ENCODE measurements around the gene PSME1.

PSME1 gene

GRCh38 chr14:24138396-24139271 is 2.6 kb downstream of the PSME1 start:
- Histone ChIP-seq H3K27ac (ENCODE audit: insufficient read depth, low read length, poor library complexity, severe bottlenecking) (no peak overlapping the region), H3K27me3 (replicated peaks; ENCODE audit: control insufficient read depth, insufficient read depth, low read length, poor library complexity, severe bottlenecking) (no peaks in the 10 kb centered on the region), H3K4me1 (ENCODE audit: control insufficient read depth, insufficient read depth, low read length, poor library complexity, severe bottlenecking) (peaks cover 41% of the 10 kb centered on the region), H3K9me3 (ENCODE audit: control insufficient read depth, low read length) (no peaks in the 10 kb centered on the region), H3K36me3 (ENCODE audit: control insufficient read depth, insufficient read depth, low read length) (peaks cover 23% of the 10 kb centered on the region), H3K4me3 (ENCODE audit: insufficient read depth, low read depth, low read length, poor library complexity, severe bottlenecking) (no peak overlapping the region)
- no peak for DNase-seq

- H3K4me3 ChIP-seq (ENCODE audit: insufficient read depth, low read depth, low read length, poor library complexity, severe bottlenecking), result no peak overlapping the region
- H3K27ac ChIP-seq (ENCODE audit: insufficient read depth, low read length, poor library complexity, severe bottlenecking), result no peak overlapping the region
- peaks cover 41% of the 10 kb centered on the region for H3K4me1 ChIP-seq (ENCODE audit: control insufficient read depth, insufficient read depth, low read length, poor library complexity, severe bottlenecking)
- no peaks in the 10 kb centered on the region for H3K27me3 ChIP-seq (replicated peaks; ENCODE audit: control insufficient read depth, insufficient read depth, low read length, poor library complexity, severe bottlenecking)
- H3K36me3 ChIP-seq (ENCODE audit: control insufficient read depth, insufficient read depth, low read length), result peaks cover 30% of the 10 kb centered on the region
- DNase-seq, result no peak
- H3K9me3 ChIP-seq (ENCODE audit: control insufficient read depth, low read length), result no peaks in the 10 kb centered on the region
These were observed 3.4 kb downstream of the PSME1 start for GRCh38 chr14:24139272-24139934.

DNA sequence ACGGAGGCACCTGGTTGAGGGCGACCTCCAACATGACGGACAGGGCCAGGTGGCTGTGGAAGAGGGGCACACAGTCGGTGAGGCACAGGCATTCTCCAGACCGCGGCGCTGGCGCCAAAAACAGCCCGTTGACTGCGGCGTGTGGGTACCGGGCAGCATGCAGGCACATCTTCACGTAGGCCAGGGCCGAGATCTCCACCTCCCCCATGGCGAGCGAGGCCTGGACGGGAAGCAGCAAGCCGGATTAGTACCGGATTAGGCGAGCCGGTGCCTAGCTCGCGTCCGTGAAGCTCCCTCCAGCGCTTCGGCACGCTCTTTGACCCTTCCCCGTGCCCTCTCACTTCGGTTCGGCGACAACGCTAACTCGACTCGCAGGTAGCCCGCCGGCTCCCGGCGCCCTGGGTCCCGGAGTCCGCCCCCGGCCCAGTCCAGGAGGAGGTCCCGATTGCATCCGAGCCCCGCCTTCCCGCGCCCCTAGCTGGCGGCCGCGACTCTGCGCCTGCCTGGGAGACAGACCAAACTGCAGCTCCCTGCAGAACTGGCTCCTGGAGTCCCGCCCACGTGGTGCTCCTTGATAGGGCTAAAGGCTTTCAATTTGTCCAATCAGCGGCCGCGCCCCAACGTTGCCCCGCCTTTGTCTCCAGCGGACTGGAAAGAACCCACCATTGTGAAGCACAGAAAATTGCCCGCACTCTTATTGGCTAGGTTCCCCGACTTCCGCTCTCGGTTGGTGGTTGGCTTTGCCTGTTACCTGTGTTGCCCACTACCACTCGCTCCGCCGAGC is 5.3 kb downstream of the PSME1 start, which contains the start of gene EMC9:
EMC9 (minus strand) TSS at position 495 of the 784 bp plus-strand sequence; CDS start at position 208, 287 bp downstream.
- Histone ChIP-seq H3K27me3 (replicated peaks; ENCODE audit: control insufficient read depth, insufficient read depth, low read length, poor library complexity, severe bottlenecking) (no peaks in the 10 kb centered on the region), H3K4me3 (ENCODE audit: insufficient read depth, low read depth, low read length, poor library complexity, severe bottlenecking) (peak within 1 kb of the TSS; percentile 84), H3K4me1 (ENCODE audit: control insufficient read depth, insufficient read depth, low read length, poor library complexity, severe bottlenecking) (peaks cover 46% of the 10 kb centered on the region), H3K9me3 (ENCODE audit: control insufficient read depth, low read length) (no peaks in the 10 kb centered on the region), H3K36me3 (ENCODE audit: control insufficient read depth, insufficient read depth, low read length) (peaks cover 30% of the 10 kb centered on the region), H3K27ac (ENCODE audit: insufficient read depth, low read length, poor library complexity, severe bottlenecking) (peak within 1 kb of the TSS; percentile 77)
- peak; percentile 99 to 100 (median 100) for DNase-seq

DNA sequence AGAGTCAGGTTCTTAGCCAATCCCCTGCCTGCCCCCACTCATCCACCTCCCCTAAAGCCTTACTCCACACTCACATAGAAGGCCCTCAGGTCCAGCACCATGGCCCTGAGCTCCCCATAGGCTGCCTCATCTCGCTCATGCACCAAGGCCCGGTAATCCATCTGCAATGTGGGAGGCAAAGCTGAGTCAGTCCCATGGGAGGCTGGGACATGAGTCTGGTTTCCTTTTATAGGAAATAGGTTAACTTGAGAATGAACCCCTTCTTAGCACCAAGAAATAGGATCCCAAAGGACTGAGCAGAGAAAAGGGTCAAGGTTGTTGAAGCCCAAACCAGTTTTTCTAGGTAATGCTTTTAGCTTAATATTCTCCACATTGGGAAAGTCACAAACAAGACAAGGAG is 7.5 kb downstream of the PSME1 start:
- Histone ChIP-seq H3K36me3 (ENCODE audit: control insufficient read depth, insufficient read depth, low read length) (peaks cover 19% of the 10 kb centered on the region), H3K4me3 (ENCODE audit: insufficient read depth, low read depth, low read length, poor library complexity, severe bottlenecking) (no peak overlapping the region), H3K4me1 (ENCODE audit: control insufficient read depth, insufficient read depth, low read length, poor library complexity, severe bottlenecking) (peaks cover 36% of the 10 kb centered on the region), H3K27ac (ENCODE audit: insufficient read depth, low read length, poor library complexity, severe bottlenecking) (no peak overlapping the region), H3K27me3 (replicated peaks; ENCODE audit: control insufficient read depth, insufficient read depth, low read length, poor library complexity, severe bottlenecking) (no peaks in the 10 kb centered on the region), H3K9me3 (ENCODE audit: control insufficient read depth, low read length) (no peaks in the 10 kb centered on the region)
- no peak for DNase-seq

DNA sequence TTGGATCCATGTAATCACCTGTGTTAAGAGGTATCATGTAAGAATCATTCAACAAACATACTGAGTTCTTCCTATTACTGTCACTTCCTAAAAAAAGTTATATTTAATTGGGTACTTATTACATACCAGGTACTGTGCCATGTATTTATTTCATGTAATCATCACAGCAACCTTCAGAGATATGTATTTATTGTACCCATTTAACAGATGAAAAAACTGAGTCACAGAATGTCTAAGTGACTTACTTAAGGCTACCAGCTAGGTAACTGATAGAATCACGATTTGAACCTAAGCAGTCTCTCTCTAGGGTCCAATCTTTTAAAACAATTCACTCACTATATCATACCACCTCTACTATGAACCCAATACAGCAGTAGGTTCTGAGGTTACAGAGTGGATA is 8.5 kb downstream of the PSME1 start:
- H3K4me3 ChIP-seq (ENCODE audit: insufficient read depth, low read depth, low read length, poor library complexity, severe bottlenecking), result no peak overlapping the region
- H3K4me1 ChIP-seq (ENCODE audit: control insufficient read depth, insufficient read depth, low read length, poor library complexity, severe bottlenecking), result peaks cover 37% of the 10 kb centered on the region
- DNase-seq, result no peak
- H3K27ac ChIP-seq (ENCODE audit: insufficient read depth, low read length, poor library complexity, severe bottlenecking), result no peak overlapping the region
- peaks cover 18% of the 10 kb centered on the region for H3K36me3 ChIP-seq (ENCODE audit: control insufficient read depth, insufficient read depth, low read length)
- H3K9me3 ChIP-seq (ENCODE audit: control insufficient read depth, low read length), result no peaks in the 10 kb centered on the region
- H3K27me3 ChIP-seq (replicated peaks; ENCODE audit: control insufficient read depth, insufficient read depth, low read length, poor library complexity, severe bottlenecking), result no peaks in the 10 kb centered on the region

- H3K36me3 ChIP-seq (ENCODE audit: control insufficient read depth, insufficient read depth, low read length), result peaks cover 26% of the 10 kb centered on the region
- H3K27ac ChIP-seq (ENCODE audit: insufficient read depth, low read length, poor library complexity, severe bottlenecking), result peak overlapping the region; percentile 93
- H3K4me3 ChIP-seq (ENCODE audit: insufficient read depth, low read depth, low read length, poor library complexity, severe bottlenecking), result no peak overlapping the region
- peaks cover 38% of the 10 kb centered on the region for H3K4me1 ChIP-seq (ENCODE audit: control insufficient read depth, insufficient read depth, low read length, poor library complexity, severe bottlenecking)
- no peak for DNase-seq
- H3K27me3 ChIP-seq (replicated peaks; ENCODE audit: control insufficient read depth, insufficient read depth, low read length, poor library complexity, severe bottlenecking), result no peaks in the 10 kb centered on the region
- H3K9me3 ChIP-seq (ENCODE audit: control insufficient read depth, low read length), result no peaks in the 10 kb centered on the region
These were observed 9.2 kb downstream of the PSME1 start for GRCh38 chr14:24145219-24145618.

DNA sequence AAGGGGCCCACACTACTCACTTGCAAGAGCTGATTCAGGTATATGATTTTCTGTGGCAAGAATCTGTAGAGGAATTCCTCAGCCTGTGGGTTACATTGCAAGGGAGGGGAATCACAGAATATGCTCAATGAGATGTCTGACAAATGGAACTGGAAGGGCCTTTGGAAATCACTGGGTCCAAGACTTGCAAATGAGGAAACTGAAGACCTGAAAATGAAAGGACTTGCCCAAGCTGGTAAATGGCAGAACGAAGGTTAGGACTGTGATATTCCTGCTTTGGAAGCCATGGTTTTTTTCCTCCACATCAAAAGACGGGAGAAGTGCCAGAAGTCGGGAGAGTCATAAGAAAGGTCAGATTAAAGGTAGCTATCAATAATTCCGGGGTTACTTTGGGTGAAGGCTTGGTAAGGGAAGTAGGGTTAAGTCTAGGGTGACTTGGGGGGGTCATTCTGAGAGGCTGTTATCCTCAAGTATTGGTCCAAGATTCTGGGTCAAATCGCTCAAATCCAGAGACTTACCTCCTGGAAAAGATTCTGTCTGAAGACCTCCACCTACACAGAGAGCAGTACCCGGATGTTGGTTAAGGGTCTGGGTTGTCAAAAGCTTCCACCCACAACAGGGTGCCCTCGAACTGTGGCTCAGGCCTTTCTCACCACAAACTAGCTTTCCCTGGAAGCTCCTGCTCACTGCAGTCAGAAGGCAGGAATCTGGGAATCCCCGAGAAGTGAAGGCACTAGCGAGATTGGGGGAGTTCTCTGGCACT is 9.9 kb downstream of the PSME1 start:
- DNase-seq, result no peak
- peaks cover 32% of the 10 kb centered on the region for H3K36me3 ChIP-seq (ENCODE audit: control insufficient read depth, insufficient read depth, low read length)

GRCh38 chr14:24146453-24146977 is 10.5 kb downstream of the PSME1 start, which contains the start of gene PSME2:
Gene PSME2, minus strand, starts transcription at chr14:24146610. Its CDS starts 29 bp downstream, at chr14:24146581.
- Histone ChIP-seq H3K9me3 (ENCODE audit: control insufficient read depth, low read length) (no peaks in the 10 kb centered on the region), H3K27me3 (replicated peaks; ENCODE audit: control insufficient read depth, insufficient read depth, low read length, poor library complexity, severe bottlenecking) (no peaks in the 10 kb centered on the region), H3K4me3 (ENCODE audit: insufficient read depth, low read depth, low read length, poor library complexity, severe bottlenecking) (peak within 1 kb of the TSS; percentile 93), H3K36me3 (ENCODE audit: control insufficient read depth, insufficient read depth, low read length) (peaks cover 38% of the 10 kb centered on the region), H3K4me1 (ENCODE audit: control insufficient read depth, insufficient read depth, low read length, poor library complexity, severe bottlenecking) (peaks cover 33% of the 10 kb centered on the region), H3K27ac (ENCODE audit: insufficient read depth, low read length, poor library complexity, severe bottlenecking) (peak within 1 kb of the TSS; percentile 93)
- peak; percentile 83 to 85 (median 84) for DNase-seq

More for the DNA sequence above, 9.9 kb downstream of the PSME1 start:
- H3K9me3 ChIP-seq (ENCODE audit: control insufficient read depth, low read length), result no peaks in the 10 kb centered on the region
- H3K27ac ChIP-seq (ENCODE audit: insufficient read depth, low read length, poor library complexity, severe bottlenecking), result peak overlapping the region; percentile 93
- H3K4me1 ChIP-seq (ENCODE audit: control insufficient read depth, insufficient read depth, low read length, poor library complexity, severe bottlenecking), result peaks cover 33% of the 10 kb centered on the region
- H3K4me3 ChIP-seq (ENCODE audit: insufficient read depth, low read depth, low read length, poor library complexity, severe bottlenecking), result peak overlapping the region; percentile 93
- no peaks in the 10 kb centered on the region for H3K27me3 ChIP-seq (replicated peaks; ENCODE audit: control insufficient read depth, insufficient read depth, low read length, poor library complexity, severe bottlenecking)

Data from effector memory CD4-positive, alpha-beta T cell (primary cell).